T follicular helper cell (primary cell): ENCODE results near the gene BASP1.
"Not testable (repeated sequence)": the region's sequence is repeated elsewhere in the genome, so short reads cannot be mapped to it uniquely, and the experiment has no call there.

Experiments used
- DNase-seq: peaks from one replicate; pipeline ENCODE4 v3.0.0-alpha.2; 2020; ENCODE audit warnings: low read depth

BASP1 gene

GRCh38 chr5:17223367-17224185 lies 6.1 kb downstream of the BASP1 start:
- no peak for DNase-seq

- DNase-seq, result no peak
Observed at GRCh38 chr5:17224858-17225511, 7.6 kb downstream of the BASP1 start.

- DNase-seq, result no peak
Observed at GRCh38 chr5:17225520-17225919, 8.1 kb downstream of the BASP1 start.

- DNase-seq, result no peak
Observed at GRCh38 chr5:17227868-17228267, 10.4 kb downstream of the BASP1 start.

GRCh38 chr5:17228821-17229291 lies 11.4 kb downstream of the BASP1 start:
- DNase-seq, result no peak

GRCh38 chr5:17229313-17229712 lies 11.9 kb downstream of the BASP1 start:
- no peak for DNase-seq

GRCh38 chr5:17230191-17230590 lies 12.8 kb downstream of the BASP1 start:
- no peak for DNase-seq

GRCh38 chr5:17230808-17231525 lies 13.5 kb downstream of the BASP1 start:
- DNase-seq, result no peak

GRCh38 chr5:17232405-17232804 lies 15.0 kb downstream of the BASP1 start:
- no peak for DNase-seq

- DNase-seq, result no peak
Observed at GRCh38 chr5:17233488-17233887, 16.1 kb downstream of the BASP1 start.

GRCh38 chr5:17234374-17234773 lies 16.9 kb downstream of the BASP1 start:
- no peak for DNase-seq

- no peak for DNase-seq
Observed at GRCh38 chr5:17235731-17236330, 18.4 kb downstream of the BASP1 start.

GRCh38 chr5:17238521-17239041 lies 21.1 kb downstream of the BASP1 start:
- DNase-seq, result no peak

- no peak for DNase-seq
Observed at GRCh38 chr5:17239953-17240352, 22.5 kb downstream of the BASP1 start.

- DNase-seq, result no peak
Observed at GRCh38 chr5:17240487-17240886, 23.1 kb downstream of the BASP1 start.

GRCh38 chr5:17241635-17242034 lies 24.2 kb downstream of the BASP1 start:
- no peak for DNase-seq

GRCh38 chr5:17243287-17244063 lies 26.0 kb downstream of the BASP1 start:
- no peak for DNase-seq

GRCh38 chr5:17249029-17249634 lies 31.7 kb downstream of the BASP1 start:
- no peak for DNase-seq

GRCh38 chr5:17249841-17250240 lies 32.4 kb downstream of the BASP1 start:
- DNase-seq, result not testable (repeated sequence)

- DNase-seq, result no peak
Observed at GRCh38 chr5:17252543-17252942, 35.1 kb downstream of the BASP1 start.
